ENCODE data around the gene DNAJC25. TPM values are rescaled to one million over a fixed set of nuclear protein-coding genes. Genes with fewer than 3 reads are reported as not detected.
"Not testable (repeated sequence)": the region's sequence is repeated elsewhere in the genome, so short reads cannot be mapped to it uniquely, and the experiment has no call there.

DNAJC25 gene
- polyA plus RNA-seq, 1 donor from 2014 or later, result 20.0 TPM

GRCh38 chr9:111613436-111614040 is 17.6 kb upstream of the DNAJC25 start:
- Histone ChIP-seq H3K27me3 (ENCODE audit: insufficient read depth, low read depth, low read length) (no peaks in the 10 kb centered on the region), H2AFZ (ENCODE audit: low read depth, low read length) (no peak overlapping the region)
- TF ChIP-seq EP300 (conservative IDR thresholded peaks at IDR 0.05; ENCODE audit: poor library complexity, severe bottlenecking) (no peak), POLR2AphosphoS5 (IDR thresholded peaks at IDR 0.05) (no peak), CTCF (IDR thresholded peaks at IDR 0.05; ENCODE audit: poor library complexity, severe bottlenecking) (no peak), SMC3 (conservative IDR thresholded peaks at IDR 0.05; ENCODE audit: poor library complexity) (no peak), TAF1 (IDR thresholded peaks at IDR 0.05; ENCODE audit: low read depth) (no peak), REST (IDR thresholded peaks at IDR 0.05; ENCODE audit: borderline replicate concordance) (no peak), EZH2 (IDR thresholded peaks at IDR 0.05; ENCODE audit: borderline replicate concordance, insufficient read depth, low read length, poor library complexity, severe bottlenecking) (no peak)

GRCh38 chr9:111615928-111616327 is 15.2 kb upstream of the DNAJC25 start:
- Histone ChIP-seq H3K27ac (ENCODE audit: low read length) (no peak overlapping the region), H3K79me2 (replicated peaks; ENCODE audit: insufficient read depth, low read length) (no peaks in the 10 kb centered on the region), H3K4me3 (ENCODE audit: low read length) (no peak overlapping the region), H3K9me2 (ENCODE audit: insufficient read depth, low read length) (no peaks in the 10 kb centered on the region), H2AFZ (ENCODE audit: low read depth, low read length) (no peak overlapping the region), H3K27me3 (ENCODE audit: insufficient read depth, low read depth, low read length) (no peaks in the 10 kb centered on the region), H3K9me3 (ENCODE audit: low read length) (no peaks in the 10 kb centered on the region), H3K9ac (ENCODE audit: low read length) (no peak overlapping the region), H3K4me2 (ENCODE audit: low read length) (no peak overlapping the region), H3K36me3 (ENCODE audit: insufficient read depth, low read length) (no peaks in the 10 kb centered on the region), H3F3A (ENCODE audit: insufficient read depth, low read length, poor library complexity, severe bottlenecking) (no peaks in the 10 kb centered on the region), H4K20me1 (ENCODE audit: insufficient read depth) (no peaks in the 10 kb centered on the region)
- TF ChIP-seq SMC3 (conservative IDR thresholded peaks at IDR 0.05; ENCODE audit: poor library complexity) (no peak), RAD21 (conservative IDR thresholded peaks at IDR 0.05) (no peak), TAF1 (IDR thresholded peaks at IDR 0.05; ENCODE audit: low read depth) (no peak), POLR2AphosphoS5 (IDR thresholded peaks at IDR 0.05) (no peak), REST (IDR thresholded peaks at IDR 0.05; ENCODE audit: borderline replicate concordance) (no peak), CTCF (IDR thresholded peaks at IDR 0.05; ENCODE audit: poor library complexity, severe bottlenecking) (no peak), EP300 (conservative IDR thresholded peaks at IDR 0.05; ENCODE audit: poor library complexity, severe bottlenecking) (no peak)

More at GRCh38 chr9:111613436-111614040, 17.6 kb upstream of the DNAJC25 start:
- H3K4me3 ChIP-seq (ENCODE audit: low read length), result no peak overlapping the region
- H3K9me2 ChIP-seq (ENCODE audit: insufficient read depth, low read length), result no peaks in the 10 kb centered on the region
- no peaks in the 10 kb centered on the region for H3K79me2 ChIP-seq (replicated peaks; ENCODE audit: insufficient read depth, low read length)
- no peak overlapping the region for H3K9ac ChIP-seq (ENCODE audit: low read length)
- H3K9me3 ChIP-seq (ENCODE audit: low read length), result no peaks in the 10 kb centered on the region
- H3K27ac ChIP-seq (ENCODE audit: low read length), result no peak overlapping the region
- H3F3A ChIP-seq (ENCODE audit: insufficient read depth, low read length, poor library complexity, severe bottlenecking), result no peaks in the 10 kb centered on the region
- H3K4me2 ChIP-seq (ENCODE audit: low read length), result no peak overlapping the region
- no peaks in the 10 kb centered on the region for H4K20me1 ChIP-seq (ENCODE audit: insufficient read depth)
- no peaks in the 10 kb centered on the region for H3K36me3 ChIP-seq (ENCODE audit: insufficient read depth, low read length)

- H3K27me3 ChIP-seq (ENCODE audit: insufficient read depth, low read depth, low read length); H4K20me1 ChIP-seq (ENCODE audit: insufficient read depth); H2AFZ ChIP-seq (ENCODE audit: low read depth, low read length); H3K4me3 ChIP-seq (ENCODE audit: low read length); H3K27ac ChIP-seq (ENCODE audit: low read length); H3F3A ChIP-seq (ENCODE audit: insufficient read depth, low read length, poor library complexity, severe bottlenecking); H3K79me2 ChIP-seq (replicated peaks; ENCODE audit: insufficient read depth, low read length); H3K36me3 ChIP-seq (ENCODE audit: insufficient read depth, low read length); H3K4me2 ChIP-seq (ENCODE audit: low read length); H3K9ac ChIP-seq (ENCODE audit: low read length); H3K9me2 ChIP-seq (ENCODE audit: insufficient read depth, low read length); H3K9me3 ChIP-seq (ENCODE audit: low read length): not testable (repeated sequence)
Measured at GRCh38 chr9:111617349-111617748, 13.8 kb upstream of the DNAJC25 start.
